ENCODE measurements around the gene ZNF609. TPM values are rescaled to one million over a fixed set of nuclear protein-coding genes. Genes with fewer than 3 reads are reported as not detected.

The ZNF609 gene
- total RNA-seq, 1 experiment from 2014 or later, result 31.0 TPM

DNA sequence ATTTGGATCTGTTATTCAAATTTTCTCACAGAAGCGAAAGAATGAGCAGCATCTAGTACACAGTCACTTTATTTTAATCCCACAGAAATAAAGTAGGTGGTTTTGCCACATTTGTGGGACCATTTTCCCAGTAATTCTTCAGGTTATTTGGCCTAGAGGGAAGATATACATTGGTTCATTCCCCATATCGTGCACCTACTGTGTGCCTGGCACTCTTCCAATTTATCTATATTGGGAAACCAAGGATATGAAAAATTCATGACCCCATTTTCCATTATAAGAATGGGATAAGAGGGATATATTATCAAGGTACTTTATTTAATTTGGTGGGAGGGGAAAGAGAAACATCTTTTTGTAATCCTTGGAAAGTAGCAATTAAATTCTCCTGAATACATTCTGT is 37.7 kb upstream of the ZNF609 start:
- RAD21 ChIA-PET (ENCODE audit: low non-redundant PET in 1 of 2, low total read pairs in 2 of 2, uncharacterized antibody in 2 of 2, unreplicated experiment in 2 of 2), result no interaction called here
- intact Hi-C loops (cut with micrococcal nuclease), result no loop called here

More for the DNA sequence above, 37.7 kb upstream of the ZNF609 start:
- DNase-seq (ENCODE audit: low read depth, low spot score), result no peak
- no peak for TF ChIP-seq MAX (IDR thresholded peaks at IDR 0.05)
- TF ChIP-seq YY1 (IDR thresholded peaks at IDR 0.05; ENCODE audit: extremely low read depth, insufficient replicate concordance, low read depth, low read length), result no peak
- TF ChIP-seq ZFX (IDR thresholded peaks at IDR 0.05), result no peak
- no peak for TF ChIP-seq SP1 (IDR thresholded peaks at IDR 0.05; ENCODE audit: low read depth)
- TF ChIP-seq CEBPB (IDR thresholded peaks at IDR 0.05; ENCODE audit: low read depth), result no peak
- TF ChIP-seq ELF1 (IDR thresholded peaks at IDR 0.05; ENCODE audit: borderline replicate concordance, low read depth), result no peak
- TF ChIP-seq POLR2A (IDR thresholded peaks at IDR 0.05; ENCODE audit: borderline replicate concordance, extremely low read depth, insufficient read depth, insufficient read length), result no peak
- TF ChIP-seq POLR2AphosphoS5 (IDR thresholded peaks at IDR 0.05; ENCODE audit: low read depth, low read length), result no peak
- TF ChIP-seq TCF7L2 (IDR thresholded peaks at IDR 0.05; ENCODE audit: borderline replicate concordance, extremely low read depth, insufficient read depth, insufficient read length), result no peak
- no peak for TF ChIP-seq ZNF274 (IDR thresholded peaks at IDR 0.05; ENCODE audit: low read depth, low read length)
- TF ChIP-seq FOSL1 (IDR thresholded peaks at IDR 0.05; ENCODE audit: low read depth), result no peak
- no peak for TF ChIP-seq REST (IDR thresholded peaks at IDR 0.05; ENCODE audit: low read depth)
- TF ChIP-seq, protein P1, sequence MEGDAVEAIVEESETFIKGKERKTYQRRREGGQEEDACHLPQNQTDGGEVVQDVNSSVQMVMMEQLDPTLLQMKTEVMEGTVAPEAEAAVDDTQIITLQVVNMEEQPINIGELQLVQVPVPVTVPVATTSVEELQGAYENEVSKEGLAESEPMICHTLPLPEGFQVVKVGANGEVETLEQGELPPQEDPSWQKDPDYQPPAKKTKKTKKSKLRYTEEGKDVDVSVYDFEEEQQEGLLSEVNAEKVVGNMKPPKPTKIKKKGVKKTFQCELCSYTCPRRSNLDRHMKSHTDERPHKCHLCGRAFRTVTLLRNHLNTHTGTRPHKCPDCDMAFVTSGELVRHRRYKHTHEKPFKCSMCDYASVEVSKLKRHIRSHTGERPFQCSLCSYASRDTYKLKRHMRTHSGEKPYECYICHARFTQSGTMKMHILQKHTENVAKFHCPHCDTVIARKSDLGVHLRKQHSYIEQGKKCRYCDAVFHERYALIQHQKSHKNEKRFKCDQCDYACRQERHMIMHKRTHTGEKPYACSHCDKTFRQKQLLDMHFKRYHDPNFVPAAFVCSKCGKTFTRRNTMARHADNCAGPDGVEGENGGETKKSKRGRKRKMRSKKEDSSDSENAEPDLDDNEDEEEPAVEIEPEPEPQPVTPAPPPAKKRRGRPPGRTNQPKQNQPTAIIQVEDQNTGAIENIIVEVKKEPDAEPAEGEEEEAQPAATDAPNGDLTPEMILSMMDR (IDR thresholded peaks at IDR 0.05 in 2 of 3, conservative IDR thresholded peaks at IDR 0.05 in 1 of 3; ENCODE audit: borderline replicate concordance in 1 of 3, insufficient read depth in 1 of 3, low read depth in 2 of 3, low read length in 2 of 3), result no peak
- no peak for ATAC-seq
- no peaks in the 10 kb centered on the region for H3K9me2 ChIP-seq (ENCODE audit: insufficient read depth)
- no peak overlapping the region for H2AFZ ChIP-seq (ENCODE audit: low read depth, low read length, poor library complexity, severe bottlenecking)
- BruUV-seq (replicated peaks), result no TSS peak
- peaks cover 4 to 11% of the 10 kb centered on the region in 2 experiments; a peak in 2 of 4 replicates for H3K36me3 ChIP-seq (ENCODE audit: control insufficient read depth in 1 of 2, insufficient read depth in 2 of 2, low read length in 2 of 2)
- H3K27ac ChIP-seq (ENCODE audit: low read depth, low read length), result no peak overlapping the region
- ChIA-PET POLR2A (no interaction called here), CTCF (no interaction called here)
- no peaks in the 10 kb centered on the region for H3K27me3 ChIP-seq (ENCODE audit: insufficient read depth, low read length)
- H3K9me3 ChIP-seq (ENCODE audit: control insufficient read depth in 1 of 2, insufficient read depth in 1 of 2, low read depth in 1 of 2, low read length in 2 of 2), result no peaks in the 10 kb centered on the region
- H3K4me1 ChIP-seq (ENCODE audit: control insufficient read depth in 1 of 2, insufficient read depth in 2 of 2, low read length in 2 of 2), result no peaks in the 10 kb centered on the region
- no peaks in the 10 kb centered on the region for H4K20me1 ChIP-seq (ENCODE audit: insufficient read depth)
- no peak overlapping the region for H3K4me2 ChIP-seq (ENCODE audit: low read length)
- no peak overlapping the region for H3K4me3 ChIP-seq (replicated peaks in 1 of 2; ENCODE audit: low read depth in 1 of 2, low read length in 2 of 2)
- no peak overlapping the region for H3K9ac ChIP-seq (ENCODE audit: low read length)
- no peaks in the 10 kb centered on the region for H3K79me2 ChIP-seq (ENCODE audit: insufficient read depth, low read length)
